GM23248 (cell line): ENCODE results near the gene SLC35F3.

Experiments used
- EZH2 ChIP-seq: fragments of 200-600 bp; sonication (generic); IDR thresholded peaks from 2 replicates; pipeline ENCODE4 v1.6.1; 2018; ENCODE audit warnings: antibody characterized with exemption, mild to moderate bottlenecking; ENCODE audit not compliant: insufficient read depth, poor library complexity, severe bottlenecking
- EZH2phosphoT487 ChIP-seq: fragments of 200-600 bp; sonication (generic); IDR thresholded peaks from 2 replicates; pipeline ENCODE4 v1.6.1; 2018; ENCODE audit warnings: antibody characterized with exemption, moderate library complexity, mild to moderate bottlenecking, low read depth; ENCODE audit not compliant: insufficient read depth

- no peak for TF ChIP-seq EZH2
- no peak for TF ChIP-seq EZH2phosphoT487
Measured at GRCh38 chr1:233905416-233906051, 1.1 kb downstream of the SLC35F3 start.
